H1 (cell line): ENCODE results near the gene NOX1. TPM values are rescaled to one million over a fixed set of nuclear protein-coding genes. Genes with fewer than 3 reads are reported as not detected.

Source experiments
- CTCF ChIA-PET: fragments of 300-600 bp; sonication (Branson Sonifier 250); formaldehyde crosslinking; loops from one replicate; lab custom pipeline; 2021; ENCODE audit not compliant: partially characterized antibody; lab: Charles Lee
- POLR2A ChIA-PET: fragments of 300-600 bp; sonication (Branson Sonifier 250); formaldehyde crosslinking; loops from one replicate; lab custom pipeline; 2021; ENCODE audit warnings: inconsistent platforms; ENCODE audit not compliant: partially characterized antibody; lab: Charles Lee
- DNase-seq, 2 experiments: peaks; one replicate each; pipeline versions ENCODE4 v3.0.0 to v3.0.0-alpha.2; 2010 to 2022; ENCODE audit warnings: low spot score in 2 of 2, low read depth in 1 of 2, mixed read lengths in 1 of 2
- FAIRE-seq: peaks from 2 replicates; lab custom pipeline; 2011; peaks lifted over from hg19 to GRCh38; lab: Jason Lieb, UNC
- H2AFZ ChIP-seq: 2 replicates; pipeline ENCODE4 v1.8.1; 2012; ENCODE audit warnings: low read length, inconsistent platforms
- H2AK5ac ChIP-seq: 2 replicates; pipeline ENCODE4 v1.6.1; 2013; ENCODE audit warnings: low read depth, low read length
- H2BK120ac ChIP-seq: replicated peaks from 2 replicates; pipeline ENCODE3; 2013; ENCODE audit warnings: low read depth, low read length, inconsistent platforms
- H2BK12ac ChIP-seq: 2 replicates; pipeline ENCODE4 v1.6.1; 2013; ENCODE audit warnings: low read depth, low read length
- H2BK15ac ChIP-seq: 2 replicates; pipeline ENCODE4 v1.6.1; 2013; ENCODE audit warnings: low read length
- H2BK20ac ChIP-seq: 2 replicates; pipeline ENCODE4 v1.6.1; 2013; ENCODE audit warnings: low read length
- H2BK5ac ChIP-seq: 2 replicates; pipeline ENCODE4 v1.6.1; 2013; ENCODE audit warnings: low read depth, low read length
- H3K14ac ChIP-seq: 2 replicates; pipeline ENCODE4 v1.6.1; 2013; ENCODE audit warnings: inconsistent platforms; ENCODE audit not compliant: insufficient read length
- H3K18ac ChIP-seq: 2 replicates; pipeline ENCODE4 v1.6.1; 2013; ENCODE audit warnings: low read length; ENCODE audit errors: extremely low read depth
- H3K23ac ChIP-seq: 2 replicates; pipeline ENCODE4 v1.6.1; 2013; ENCODE audit warnings: inconsistent platforms; ENCODE audit not compliant: insufficient read length
- H3K23me2 ChIP-seq: 2 replicates; pipeline ENCODE4 v1.6.1; 2013; ENCODE audit warnings: low read depth, low read length
- H3K27ac ChIP-seq: 2 replicates; pipeline ENCODE4 v1.6.1; 2011; ENCODE audit warnings: low read depth, low read length, inconsistent platforms
- H3K27me3 ChIP-seq, 4 experiments: replicated peaks in 1 of 4; 1 replicate in 1 of 4; 2 replicates in 3 of 4; pipeline versions ENCODE4 v1.6.1 to v1.8.1; 2011 to 2013; ENCODE audit warnings: low read length in 3 of 4, mild to moderate bottlenecking in 3 of 4, inconsistent platforms in 2 of 4, mixed read lengths in 2 of 4, moderate library complexity in 1 of 4; ENCODE audit not compliant: control insufficient read depth in 3 of 4, insufficient read depth in 3 of 4; ENCODE audit errors: extremely low read depth in 1 of 4
- H3K36me3 ChIP-seq, 4 experiments: 2 replicates each; pipeline versions ENCODE4 v1.6.1 to v1.8.1; 2011 to 2013; ENCODE audit warnings: mild to moderate bottlenecking in 4 of 4, low read length in 3 of 4, moderate library complexity in 2 of 4, control low read depth in 1 of 4, inconsistent platforms in 1 of 4; ENCODE audit not compliant: insufficient read depth in 4 of 4, control insufficient read depth in 2 of 4
- H3K4ac ChIP-seq: replicated peaks from 2 replicates; pipeline ENCODE3; 2013; ENCODE audit warnings: low read length, low read depth, mixed read lengths, inconsistent platforms; ENCODE audit not compliant: insufficient read length
- H3K4me1 ChIP-seq, 4 experiments: replicated peaks in 1 of 4; 1 replicate in 1 of 4; 2 replicates in 3 of 4; pipeline versions ENCODE4 v1.6.1 to v1.8.1; 2011 to 2013; ENCODE audit warnings: low read length in 3 of 4, inconsistent platforms in 2 of 4, mixed read lengths in 1 of 4; ENCODE audit not compliant: insufficient read depth in 4 of 4, control insufficient read depth in 3 of 4
- H3K4me2 ChIP-seq, 2 experiments: 2 replicates each; pipeline versions ENCODE4 v1.6.1 to v1.8.1; 2011 to 2013; ENCODE audit warnings: low read depth in 2 of 2, low read length in 2 of 2, control low read depth in 1 of 2, inconsistent platforms in 1 of 2, mild to moderate bottlenecking in 1 of 2; ENCODE audit not compliant: insufficient read depth in 1 of 2
- H3K4me3 ChIP-seq, 4 experiments: fragments of 200-600, 300-600 bp in 1 of 4; sonication (generic), shearing (Covaris generic), sonication (Bioruptor Twin) in 1 of 4; 2 replicates each; pipeline versions ENCODE4 v1.5.1 to v1.8.1; 2011 to 2016; ENCODE audit warnings: low read length in 4 of 4, low read depth in 3 of 4, control low read depth in 2 of 4, inconsistent platforms in 2 of 4, mild to moderate bottlenecking in 2 of 4, mixed read lengths in 1 of 4, moderate library complexity in 1 of 4; ENCODE audit not compliant: insufficient read depth in 2 of 4; ENCODE audit errors: extremely low read depth in 1 of 4
- H3K56ac ChIP-seq: replicated peaks from 2 replicates; pipeline ENCODE3; 2013; ENCODE audit warnings: low read depth, mild to moderate bottlenecking, mixed read lengths, low read length, inconsistent platforms; ENCODE audit not compliant: insufficient read length
- H3K79me1 ChIP-seq: 2 replicates; pipeline ENCODE4 v1.6.1; 2013; ENCODE audit warnings: low read depth, low read length, control low read depth
- H3K79me2 ChIP-seq, 2 experiments: 2 replicates each; pipeline versions ENCODE4 v1.6.1 to v1.8.1; 2012 to 2013; ENCODE audit warnings: low read length in 2 of 2, mild to moderate bottlenecking in 2 of 2, inconsistent platforms in 1 of 2; ENCODE audit not compliant: insufficient read depth in 2 of 2, control insufficient read depth in 1 of 2
- H3K9ac ChIP-seq, 4 experiments: replicated peaks in 1 of 4; 1 replicate in 1 of 4; 2 replicates in 3 of 4; pipeline versions ENCODE4 v1.6.1 to v1.8.1; 2011 to 2013; ENCODE audit warnings: low read depth in 3 of 4, low read length in 3 of 4, control low read depth in 2 of 4, mild to moderate bottlenecking in 2 of 4, moderate library complexity in 2 of 4, inconsistent platforms in 1 of 4; ENCODE audit errors: extremely low read depth in 1 of 4
- H3K9me3 ChIP-seq, 2 experiments: 2 replicates each; pipeline versions ENCODE4 v1.6.1 to v1.8.1; 2012 to 2013; ENCODE audit warnings: mild to moderate bottlenecking in 2 of 2, moderate library complexity in 2 of 2, control low read depth in 1 of 2, inconsistent platforms in 1 of 2, low read depth in 1 of 2, low read length in 1 of 2, mixed read lengths in 1 of 2; ENCODE audit not compliant: insufficient read depth in 2 of 2
- H4K20me1 ChIP-seq, 2 experiments: replicated peaks in 1 of 2; 2 replicates each; pipeline versions ENCODE3 to v1.8.1; 2011 to 2013; ENCODE audit warnings: inconsistent platforms in 2 of 2, low read length in 2 of 2, mild to moderate bottlenecking in 1 of 2; ENCODE audit not compliant: insufficient read depth in 2 of 2, control insufficient read depth in 1 of 2
- H4K5ac ChIP-seq: 2 replicates; pipeline ENCODE4 v1.6.1; 2013; ENCODE audit warnings: low read length, low read depth, mixed read lengths, inconsistent platforms; ENCODE audit not compliant: insufficient read length
- H4K8ac ChIP-seq: 2 replicates; pipeline ENCODE4 v1.8.0; 2013; ENCODE audit warnings: mild to moderate bottlenecking, moderate library complexity, low read length, inconsistent platforms; ENCODE audit not compliant: insufficient read depth; ENCODE audit errors: extremely low read depth
- H4K91ac ChIP-seq: replicated peaks from 2 replicates; pipeline ENCODE3; 2013; ENCODE audit warnings: low read length, mixed read lengths, inconsistent platforms; ENCODE audit not compliant: insufficient read length
- ASH2L ChIP-seq: fragments of 200-600, 300-600 bp; sonication (generic); IDR thresholded peaks from one replicate; pipeline ENCODE4 v1.7.1; 2017; ENCODE audit warnings: low read length
- BACH1 ChIP-seq: IDR thresholded peaks from 2 replicates; pipeline ENCODE4 v1.6.1; 2012; ENCODE audit warnings: low read length, improper control_type of control experiment
- CBX8 ChIP-seq: fragments of 300-800, 300-1000 bp; sonication (generic); IDR thresholded peaks from 2 replicates; pipeline ENCODE4 v1.7.1; 2016; ENCODE audit warnings: low read depth, low read length, borderline replicate concordance
- CEBPB ChIP-seq: IDR thresholded peaks from 2 replicates; pipeline ENCODE4 v1.6.1; 2012; ENCODE audit warnings: low read depth, low read length
- GABPA ChIP-seq: IDR thresholded peaks from 2 replicates; pipeline ENCODE4 v1.6.1; 2011; ENCODE audit warnings: mild to moderate bottlenecking, low read length, moderate library complexity, borderline replicate concordance; ENCODE audit not compliant: insufficient read depth
- HDAC6 ChIP-seq: IDR thresholded peaks from one replicate; pipeline ENCODE4 v1.7.1; 2012; ENCODE audit warnings: low read depth, mild to moderate bottlenecking, inconsistent platforms, low read length, moderate library complexity
- PHF8 ChIP-seq: fragments of 200-600 bp; sonication (generic); conservative IDR thresholded peaks from 2 replicates; pipeline ENCODE4 v1.7.1; 2012; ENCODE audit warnings: low read depth, mild to moderate bottlenecking, inconsistent platforms, low read length, moderate library complexity
- RAD21 ChIP-seq, 2 experiments: IDR thresholded peaks in 1 of 2; conservative IDR thresholded peaks in 1 of 2; 2 replicates each; pipeline ENCODE4 v1.6.1; 2011; ENCODE audit warnings: low read depth in 2 of 2, low read length in 2 of 2, improper control_type of control experiment in 1 of 2, inconsistent platforms in 1 of 2, mild to moderate bottlenecking in 1 of 2, moderate library complexity in 1 of 2
- RFX5 ChIP-seq: IDR thresholded peaks from 2 replicates; pipeline ENCODE4 v1.6.1; 2011; ENCODE audit warnings: low read depth, low read length, improper control_type of control experiment, borderline replicate concordance
- SIRT6 ChIP-seq: IDR thresholded peaks from one replicate; pipeline ENCODE4 v1.7.1; 2012; ENCODE audit warnings: low read length, inconsistent platforms
- SP2 ChIP-seq: IDR thresholded peaks from 2 replicates; pipeline ENCODE4 v1.6.1; 2012; ENCODE audit warnings: mild to moderate bottlenecking, low read length, inconsistent platforms
- SRF ChIP-seq: IDR thresholded peaks from 2 replicates; pipeline ENCODE4 v1.6.1; 2011; ENCODE audit warnings: mild to moderate bottlenecking, low read depth, low read length, moderate library complexity
- TBP ChIP-seq: IDR thresholded peaks from 2 replicates; pipeline ENCODE4 v1.6.1; 2011; ENCODE audit warnings: low read depth, low read length, improper control_type of control experiment
- YY1 ChIP-seq: IDR thresholded peaks from 2 replicates; pipeline ENCODE4 v1.6.1; 2011; ENCODE audit warnings: low read depth, mild to moderate bottlenecking, low read length
- WGBS, 2 experiments: shearing (Covaris generic) in 1 of 2; methylation state at CpG; one replicate each; pipeline versions ENCODE4 v1.1.6 to v1.1.7; 2013 to 2015; ENCODE audit warnings: low lambda C conversion rate in 2 of 2, mixed read lengths in 2 of 2, inconsistent platforms in 1 of 2, low coverage in 1 of 2, missing lambda C conversion rate in 1 of 2; ENCODE audit not compliant: insufficient replicate concordance in 2 of 2, insufficient coverage in 1 of 2, insufficient read length in 1 of 2; ENCODE audit errors: extremely low coverage in 1 of 2, missing lambda C conversion rate in 1 of 2; 5-methylcytosine and 5-hydroxymethylcytosine counted together
- polyA plus RNA-seq, 7 experiments: library from polyadenylated mRNA; depleted of rRNA in 3 of 7; stranded (reverse) in 5 of 7; unstranded in 2 of 7; fragments of >200 nt in 5 of 7; fragments of 200-250 nt in 2 of 7; gene quantifications; 1 replicate in 5 of 7; 2 replicates in 1 of 7; 4 replicates in 1 of 7; pipeline versions ENCODE4 v1.2.1 to v1.2.3, GENCODE V29; 2011 to 2013; ENCODE audit warnings: missing spikeins in 2 of 7, mixed read lengths in 2 of 7
- total RNA-seq: library from RNA; stranded (reverse); fragmentation: NEBNext Ultra II Directional; extraction: Animal tissue kit (Norgen Biotek cat#: 25700); gene quantifications from 2 replicates; pipeline ENCODE4 v1.2.1, GENCODE V29; 2021

The NOX1 gene
- total and polyA plus RNA-seq, 2 of the 8 experiments (the other 6 are each of a cell fraction or from before 2014, with no cell fraction given): not detected

- Histone ChIP-seq H2BK12ac (no peak overlapping the region), H2AK5ac (no peak overlapping the region), H2BK15ac (no peak overlapping the region), H3K27ac (no peak overlapping the region), H3K27me3 (no peaks in the 10 kb centered on the region), H3K9ac (no peak overlapping the region), H3K23me2 (no peaks in the 10 kb centered on the region), H3K14ac (no peak overlapping the region), H3K79me1 (no peaks in the 10 kb centered on the region), H3K4me2 (no peak overlapping the region), H3K9me3 (no peaks in the 10 kb centered on the region), H2AFZ (peak overlapping the region; percentile 91), H3K56ac (no peak overlapping the region), H3K4me3 (no peak overlapping the region), H3K36me3 (no peaks in the 10 kb centered on the region), H3K79me2 (no peaks in the 10 kb centered on the region), H4K8ac (no peak overlapping the region), H3K23ac (no peak overlapping the region), H4K5ac (no peak overlapping the region), H2BK5ac (no peak overlapping the region), H3K4me1 (peaks cover 0 to 3% (median 0%) of the 10 kb centered on the region in 4 experiments; a peak in 1 of 7 replicates), H2BK20ac (no peak overlapping the region), H4K20me1 (no peaks in the 10 kb centered on the region), H2BK120ac (no peak overlapping the region), H3K4ac (no peak overlapping the region), H3K18ac (no peak overlapping the region), H4K91ac (no peak overlapping the region)
- DNase-seq (peak in 1 of 2 experiments; percentile 42), FAIRE-seq (peak; percentile 82)
- POLR2A ChIA-PET: no interaction called here
- 24% methylated on average over 5 of the region's 5 CpGs; no CpG with 5 or more reads in 1 of the 2 experiments for WGBS, 2 experiments
- CTCF ChIA-PET: interaction anchor here (0.6 to 1.3 kb wide), 3 partner anchors 8 to 44 kb away, joined by 3 to 4 read pairs (median 3); no protein-coding TSS in a partner anchor
- TF ChIP-seq PHF8 (no peak), RFX5 (no peak), CEBPB (no peak), CBX8 (no peak), SP2 (no peak), TBP (no peak), ASH2L (no peak), HDAC6 (no peak), RAD21 (IDR thresholded peaks at IDR 0.05 in 1 of 2, conservative IDR thresholded peaks at IDR 0.05 in 1 of 2; ENCODE audit: low read depth in 2 of 2, low read length in 2 of 2) (peak; percentile 81 to 85), SRF (no peak), SIRT6 (no peak), YY1 (peak; percentile 73; the same call in 1 of the 2 replicates), GABPA (no peak), BACH1 (no peak)
These were observed 21.4 kb upstream of the NOX1 start for GRCh38 chrX:100895365-100896075.
